Measurements from ENCODE around the gene C2CD2. TPM values are rescaled to one million over a fixed set of nuclear protein-coding genes. Genes with fewer than 3 reads are reported as not detected.

C2CD2 gene
- total and polyA plus RNA-seq, 10 of the 15 experiments (the other 5 are each of a cell fraction or from before 2014, with no cell fraction given) = 2.2 to 30.9 (median 9.9) TPM

GRCh38 chr21:41835711-41836154, 118.1 kb downstream of the C2CD2 start:
- Histone ChIP-seq H3K27me3 (replicated peaks in 1 of 2; ENCODE audit: control insufficient read depth in 2 of 2, insufficient read depth in 2 of 2, low read length in 1 of 2) (no peaks in the 10 kb centered on the region), H3K4me1 (ENCODE audit: control insufficient read depth, insufficient read depth, low read length) (peaks cover 40% of the 10 kb centered on the region), H3K27ac (ENCODE audit: control insufficient read depth, insufficient read depth) (peak overlapping the region; percentile 28; the same call in 1 of the 2 replicates), H3K79me2 (ENCODE audit: control insufficient read depth, insufficient read depth, low read length) (no peaks in the 10 kb centered on the region), H3K36me3 (ENCODE audit: control insufficient read depth in 2 of 2, insufficient read depth in 2 of 2, low read length in 1 of 2) (peaks cover 20 to 21% of the 10 kb centered on the region in 2 experiments), H3K9ac (ENCODE audit: control insufficient read depth, insufficient read depth, low read length) (no peak overlapping the region), H2AFZ (ENCODE audit: control insufficient read depth, low read depth, low read length) (no peak overlapping the region), H3K4me3 (no peak overlapping the region), H3K4me2 (ENCODE audit: control insufficient read depth, insufficient read depth) (0 out of 2 replicates have a peak overlapping the region, but pooled peaks have one; percentile 50), H4K20me1 (ENCODE audit: control insufficient read depth, insufficient read depth) (no peaks in the 10 kb centered on the region), H3K9me3 (replicated peaks; ENCODE audit: control insufficient read depth, insufficient read depth, low read length) (no peaks in the 10 kb centered on the region)
- DNase-seq (ENCODE audit: low read depth, low spot score) (no peak), ATAC-seq (no peak), FAIRE-seq (no peak)
- ChIA-PET SMC1A (ENCODE audit: uncharacterized antibody, unreplicated experiment) (no interaction called here), CTCF (interaction anchor here (1.0 kb wide), 1 partner anchor 42 kb away, joined by 3 read pairs; no protein-coding TSS in a partner anchor), POLR2A (no interaction called here), RAD21 (ENCODE audit: unreplicated experiment) (no interaction called here)
- in situ Hi-C loops (cut with MboI) = no loop called here
- 71% methylated on average over 6 of the region's 10 CpGs for WGBS (ENCODE audit: insufficient coverage, insufficient replicate concordance, low lambda C conversion rate, missing lambda C conversion rate)
- intact Hi-C loops (cut with micrococcal nuclease; ENCODE audit: unreplicated experiment) = no loop called here
- BruUV-seq (replicated peaks) = no TSS peak
- TF ChIP-seq CUX1 (IDR thresholded peaks at IDR 0.05; ENCODE audit: insufficient replicate concordance, low read depth, low read length) (no peak), EGR1 (IDR thresholded peaks at IDR 0.05; ENCODE audit: borderline replicate concordance in 1 of 2, low read depth in 2 of 2, low read length in 2 of 2) (peak in 1 of 2 experiments; percentile 49; a peak in 1 of 3 replicates)

Small RNAs within 50 kb of the gene (small RNA-seq; reads per million reads assigned to genes)
- gene RF00334 = not detected

Other genes starting within 250 kb of the C2CD2 start
- not detected in 2 replicates for gene RIPK4, start 187.0 kb downstream of the C2CD2 start, total RNA-seq (2014; rRNA removed)
- gene RIPK4, start 187.0 kb downstream of the C2CD2 start, total RNA-seq (2014; rRNA removed; fragmentation: Illumina TruSeq; extraction: Trizol) = not detected in 2 replicates
- gene RIPK4, start 187.0 kb downstream of the C2CD2 start, total RNA-seq (2021) = 0.05 TPM in 1 of 2 replicates, not detected in the other
- gene RIPK4, start 187.0 kb downstream of the C2CD2 start, polyA plus RNA-seq (2011; rRNA removed) = not detected in 2 replicates
- gene RIPK4, start 187.0 kb downstream of the C2CD2 start, polyA plus RNA-seq (2014; fragmentation: Illumina TruSeq; extraction: Trizol) = not detected in 2 replicates
- not detected for gene RIPK4, start 187.0 kb downstream of the C2CD2 start, polyA plus RNA-seq (2014; fragmentation: Nextera tagmentation; extraction: Ambion mirVana)
- gene RIPK4, start 187.0 kb downstream of the C2CD2 start, polyA plus RNA-seq (2014; rRNA removed) = not detected in 2 replicates
- not detected for gene RIPK4, start 187.0 kb downstream of the C2CD2 start, polyA plus RNA-seq (2016; fragmentation: Nextera tagmentation; extraction: Ambion mirVana)
- gene PRDM15, start 74.7 kb downstream of the C2CD2 start, total RNA-seq (2014; rRNA removed) = 9.8 and 10.5 TPM in 2 replicates
- 6.3 and 6.8 TPM in 2 replicates for gene PRDM15, start 74.7 kb downstream of the C2CD2 start, total RNA-seq (2014; rRNA removed; fragmentation: Illumina TruSeq; extraction: Trizol)
- gene PRDM15, start 74.7 kb downstream of the C2CD2 start, total RNA-seq (2021) = 10.8 and 16.0 TPM in 2 replicates
- gene PRDM15, start 74.7 kb downstream of the C2CD2 start, polyA plus RNA-seq (2011; rRNA removed) = 6.1 and 12.5 TPM in 2 replicates
- gene PRDM15, start 74.7 kb downstream of the C2CD2 start, polyA plus RNA-seq (2014; fragmentation: Illumina TruSeq; extraction: Trizol) = 6.0 and 9.0 TPM in 2 replicates
- 1 to 10 TPM; 2.2 to 2.8 TPM for gene PRDM15, start 74.7 kb downstream of the C2CD2 start, polyA plus RNA-seq (2014; fragmentation: Nextera tagmentation; extraction: Ambion mirVana)
- gene PRDM15, start 74.7 kb downstream of the C2CD2 start, polyA plus RNA-seq (2014; rRNA removed) = 12.4 and 16.2 TPM in 2 replicates
- 1 to 10 TPM; 7.2 to 8.2 TPM for gene PRDM15, start 74.7 kb downstream of the C2CD2 start, polyA plus RNA-seq (2016; fragmentation: Nextera tagmentation; extraction: Ambion mirVana)
- gene ZBTB21, start 56.3 kb upstream of the C2CD2 start, total RNA-seq (2014; rRNA removed) = 8.5 and 9.8 TPM in 2 replicates
- 13.1 and 13.4 TPM in 2 replicates for gene ZBTB21, start 56.3 kb upstream of the C2CD2 start, total RNA-seq (2014; rRNA removed; fragmentation: Illumina TruSeq; extraction: Trizol)
- gene ZBTB21, start 56.3 kb upstream of the C2CD2 start, total RNA-seq (2021) = 17.9 and 21.6 TPM in 2 replicates
- gene ZBTB21, start 56.3 kb upstream of the C2CD2 start, polyA plus RNA-seq (2011; rRNA removed) = 9.1 and 9.6 TPM in 2 replicates
- 12.6 and 12.7 TPM in 2 replicates for gene ZBTB21, start 56.3 kb upstream of the C2CD2 start, polyA plus RNA-seq (2014; fragmentation: Illumina TruSeq; extraction: Trizol)
- 1 to 10 TPM; 1.8 to 2.3 TPM for gene ZBTB21, start 56.3 kb upstream of the C2CD2 start, polyA plus RNA-seq (2014; fragmentation: Nextera tagmentation; extraction: Ambion mirVana)
- gene ZBTB21, start 56.3 kb upstream of the C2CD2 start, polyA plus RNA-seq (2014; rRNA removed) = 6.3 and 7.0 TPM in 2 replicates
- 10 to 100 TPM; 11.3 to 13.9 TPM for gene ZBTB21, start 56.3 kb upstream of the C2CD2 start, polyA plus RNA-seq (2016; fragmentation: Nextera tagmentation; extraction: Ambion mirVana)
- gene UMODL1, start 117.3 kb upstream of the C2CD2 start, total RNA-seq (2014; rRNA removed) = 0.11 TPM in 1 of 2 replicates, not detected in the other
- not detected in 2 replicates for gene UMODL1, start 117.3 kb upstream of the C2CD2 start, total RNA-seq (2014; rRNA removed; fragmentation: Illumina TruSeq; extraction: Trizol)
- 0.05 TPM in 1 of 2 replicates, not detected in the other for gene UMODL1, start 117.3 kb upstream of the C2CD2 start, total RNA-seq (2021)
- 0.03 and 0.10 TPM in 2 replicates for gene UMODL1, start 117.3 kb upstream of the C2CD2 start, polyA plus RNA-seq (2011; rRNA removed)
- gene UMODL1, start 117.3 kb upstream of the C2CD2 start, polyA plus RNA-seq (2014; fragmentation: Illumina TruSeq; extraction: Trizol) = 0.01 TPM in 1 of 2 replicates, not detected in the other
- gene UMODL1, start 117.3 kb upstream of the C2CD2 start, polyA plus RNA-seq (2014; fragmentation: Nextera tagmentation; extraction: Ambion mirVana) = not detected
- gene UMODL1, start 117.3 kb upstream of the C2CD2 start, polyA plus RNA-seq (2014; rRNA removed) = 0.03 TPM in 1 of 2 replicates, not detected in the other
- gene UMODL1, start 117.3 kb upstream of the C2CD2 start, polyA plus RNA-seq (2016; fragmentation: Nextera tagmentation; extraction: Ambion mirVana) = not detected

All from GM12878 (cell line).